ENCODE results near the gene WFIKKN2.
"Not testable (repeated sequence)": the region's sequence is repeated elsewhere in the genome, so short reads cannot be mapped to it uniquely, and the experiment has no call there.

WFIKKN2 gene

GRCh38 chr17:50835301-50836234 lies at the start of gene WFIKKN2:
Gene WFIKKN2 (plus strand): TSS chr17:50835586. CDS start chr17:50835938, 352 bp downstream.
- no peak for DNase-seq

- no peak for DNase-seq
Measured at GRCh38 chr17:50785946-50786570, 49.3 kb upstream of the WFIKKN2 start.

DNA sequence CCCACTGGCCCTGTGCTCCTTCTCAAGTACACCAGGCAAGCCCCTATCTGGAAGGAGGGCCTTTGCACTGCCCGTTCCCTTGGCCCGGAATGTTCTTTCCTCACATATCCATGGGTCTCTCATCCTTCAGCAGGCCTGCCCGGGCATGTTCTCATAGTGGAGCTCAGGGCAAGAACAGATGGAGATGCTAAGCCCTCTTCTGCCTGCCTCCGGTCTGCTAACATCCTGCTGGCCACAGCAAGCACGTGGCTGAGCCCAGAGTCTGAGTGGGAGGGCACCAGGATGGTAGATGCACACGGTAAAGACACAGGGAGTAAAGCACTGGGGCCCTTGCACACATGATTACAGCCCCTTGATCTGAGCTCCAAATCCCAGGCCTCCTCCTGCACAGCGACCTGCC lies 48.3 kb upstream of the WFIKKN2 start:
- DNase-seq = no peak

GRCh38 chr17:50790618-50791017 lies 44.8 kb upstream of the WFIKKN2 start:
- DNase-seq = no peak

GRCh38 chr17:50792132-50792531 lies 43.3 kb upstream of the WFIKKN2 start:
- DNase-seq = no peak

DNA sequence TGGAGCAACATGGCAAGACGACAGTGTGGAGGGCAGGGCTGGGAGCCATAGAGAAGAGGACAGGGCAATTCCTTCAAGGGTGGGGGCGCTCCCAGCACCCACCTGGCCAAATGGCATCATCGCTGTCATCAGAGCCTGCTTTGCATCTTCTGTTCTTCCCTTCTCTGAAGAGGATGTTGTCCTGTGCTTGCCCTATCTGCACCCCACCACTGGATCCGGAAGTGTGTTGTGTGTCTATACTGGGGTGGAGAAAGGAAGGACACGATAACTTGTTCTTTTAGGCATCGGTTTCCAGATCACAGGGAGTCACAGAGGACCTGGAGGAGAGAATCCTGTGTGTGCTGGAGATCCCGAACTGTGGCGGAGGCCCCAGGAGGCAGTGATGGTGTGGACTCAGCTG lies 42.4 kb upstream of the WFIKKN2 start:
- DNase-seq = no peak

- DNase-seq = no peak
Measured at GRCh38 chr17:50794361-50794760, 41.0 kb upstream of the WFIKKN2 start.

- no peak for DNase-seq
Measured at GRCh38 chr17:50797135-50797810, 38.1 kb upstream of the WFIKKN2 start.

DNA sequence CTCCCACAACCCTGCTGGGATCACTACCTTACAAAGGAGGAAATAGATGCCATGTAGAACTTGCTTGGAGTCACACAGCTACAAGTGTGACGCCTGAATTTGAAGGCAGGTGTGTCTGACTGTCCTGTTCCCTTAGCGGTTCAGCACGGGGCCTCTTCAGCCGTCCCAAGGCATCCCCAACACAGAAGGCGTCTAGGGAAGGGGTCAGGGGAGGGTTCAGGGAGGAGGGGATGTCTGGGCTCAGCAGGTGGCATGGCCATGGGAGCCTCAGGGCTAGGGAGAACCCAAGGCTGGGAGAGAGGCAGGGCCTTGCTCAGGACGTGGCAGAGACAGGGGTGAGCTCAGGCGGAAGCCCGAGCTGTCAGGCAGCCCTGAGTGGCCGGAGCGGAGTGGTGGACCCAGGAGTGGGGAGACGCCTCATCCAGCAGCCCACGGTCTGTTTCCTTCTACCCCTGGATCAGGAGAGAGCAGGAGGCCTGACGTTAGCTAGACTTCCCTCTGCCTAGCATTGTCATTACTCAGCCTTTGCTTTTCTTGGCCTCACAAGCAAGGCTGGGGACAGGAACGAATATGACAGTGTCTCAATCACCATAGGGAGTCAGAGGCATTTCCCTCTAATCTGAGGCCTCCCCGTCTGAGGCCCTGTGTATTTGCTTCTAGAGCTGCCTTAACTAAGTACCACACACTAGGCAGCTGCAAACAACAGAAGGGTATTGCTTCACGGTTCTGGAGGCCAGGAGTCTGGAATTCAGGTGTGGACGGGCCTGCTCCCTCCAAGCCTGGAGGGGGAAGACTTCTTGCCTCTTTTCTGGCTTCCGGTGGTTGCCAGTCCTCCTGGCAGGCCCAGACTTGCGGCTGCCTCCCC lies 36.7 kb upstream of the WFIKKN2 start:
- DNase-seq = no peak

GRCh38 chr17:50799582-50799981 lies 35.8 kb upstream of the WFIKKN2 start:
- no peak for DNase-seq

- DNase-seq = no peak
Measured at GRCh38 chr17:50800196-50800700, 35.1 kb upstream of the WFIKKN2 start.

- no peak for DNase-seq
Measured at GRCh38 chr17:50802609-50803571, 32.5 kb upstream of the WFIKKN2 start.

- no peak for DNase-seq
Measured at GRCh38 chr17:50803676-50804075, 31.7 kb upstream of the WFIKKN2 start.

GRCh38 chr17:50804749-50805475 lies 30.5 kb upstream of the WFIKKN2 start:
- DNase-seq = not testable (repeated sequence)

GRCh38 chr17:50805486-50805885 lies 29.9 kb upstream of the WFIKKN2 start:
- DNase-seq = no peak

DNA sequence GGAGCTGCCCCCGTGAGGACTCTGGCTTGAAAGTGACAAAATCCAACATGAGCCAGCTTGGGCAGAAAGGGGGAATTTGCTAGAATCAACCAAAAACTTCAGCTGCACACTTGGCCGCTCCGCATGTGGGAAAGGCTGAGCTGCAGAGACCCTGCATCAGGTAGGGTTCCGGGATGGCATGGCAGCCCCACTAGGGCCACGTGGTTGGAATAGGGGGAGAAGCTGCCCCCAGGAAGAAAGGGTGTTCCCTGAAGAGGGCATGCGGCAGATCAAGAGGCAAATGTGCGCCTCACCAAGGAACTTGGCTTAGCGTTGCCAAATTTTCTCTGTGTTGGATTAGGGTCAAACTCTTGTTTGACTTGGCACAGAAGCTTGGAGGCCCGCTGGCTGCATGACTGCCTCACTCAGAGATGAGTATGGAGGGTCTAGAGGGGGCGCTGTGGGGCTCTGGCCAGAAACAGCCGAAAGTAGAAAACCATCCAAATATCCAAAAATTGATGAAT lies 29.2 kb upstream of the WFIKKN2 start:
- DNase-seq = no peak

DNA sequence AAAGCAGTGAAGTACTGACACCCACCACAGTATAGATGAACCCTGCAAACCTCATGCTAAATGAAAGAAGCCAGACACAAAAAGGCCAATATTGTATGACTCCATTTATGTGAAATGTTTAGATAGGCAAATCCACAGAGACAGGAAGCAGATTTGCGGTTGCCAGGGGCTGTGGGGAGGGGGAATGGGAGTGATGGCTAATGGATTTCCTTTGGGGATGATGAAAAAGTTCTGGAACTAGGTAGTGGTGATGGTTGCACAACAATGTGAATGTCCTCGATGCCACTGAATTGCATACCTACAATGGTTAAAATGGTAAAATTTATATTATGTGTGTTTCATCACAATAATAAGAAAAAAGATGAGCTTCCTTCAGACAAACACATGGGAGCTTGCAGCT lies 28.4 kb upstream of the WFIKKN2 start:
- no peak for DNase-seq

DNA sequence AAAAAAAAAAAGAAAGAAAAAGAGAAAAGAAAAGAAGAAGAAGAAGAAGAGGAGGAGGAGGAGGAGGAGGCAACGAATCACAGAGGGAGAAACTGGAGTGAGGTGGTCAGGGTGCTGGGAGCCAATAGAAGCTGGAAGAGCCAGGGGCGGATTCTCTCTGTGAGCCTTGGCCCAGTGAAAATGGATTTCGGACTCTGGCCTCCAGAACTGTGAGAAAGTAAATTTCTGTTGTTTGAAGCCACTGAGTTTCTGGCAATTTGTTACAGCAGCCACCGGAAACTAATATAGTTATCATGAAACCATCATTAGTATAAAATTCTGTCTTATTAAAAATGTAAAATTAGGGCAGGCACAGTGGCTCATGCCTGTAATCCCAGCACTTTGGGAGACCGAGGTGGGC lies 27.7 kb upstream of the WFIKKN2 start:
- DNase-seq = no peak

DNA sequence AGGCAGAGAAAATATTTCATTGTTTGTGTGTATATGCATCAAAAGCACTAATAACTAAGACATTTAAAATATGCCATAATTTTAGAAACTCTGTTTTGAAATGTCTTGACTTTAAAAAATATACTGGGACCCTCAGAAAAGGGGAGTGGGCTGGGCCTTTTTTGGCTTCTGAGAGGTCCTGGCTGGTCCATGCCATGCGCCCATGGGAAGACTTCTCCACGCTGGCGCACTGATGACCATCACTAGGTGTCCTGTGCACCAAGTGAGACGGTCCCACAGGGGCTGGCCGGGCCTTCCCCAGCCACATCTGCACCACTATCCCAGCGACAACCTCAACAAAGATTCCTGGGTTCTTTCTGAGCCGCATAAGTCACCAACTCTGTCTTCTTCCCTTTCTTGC lies 27.0 kb upstream of the WFIKKN2 start:
- DNase-seq = no peak

- DNase-seq = no peak
Measured at GRCh38 chr17:50808888-50809287, 26.5 kb upstream of the WFIKKN2 start.
